ENCODE measurements around the gene MBP.

The MBP gene

DNA sequence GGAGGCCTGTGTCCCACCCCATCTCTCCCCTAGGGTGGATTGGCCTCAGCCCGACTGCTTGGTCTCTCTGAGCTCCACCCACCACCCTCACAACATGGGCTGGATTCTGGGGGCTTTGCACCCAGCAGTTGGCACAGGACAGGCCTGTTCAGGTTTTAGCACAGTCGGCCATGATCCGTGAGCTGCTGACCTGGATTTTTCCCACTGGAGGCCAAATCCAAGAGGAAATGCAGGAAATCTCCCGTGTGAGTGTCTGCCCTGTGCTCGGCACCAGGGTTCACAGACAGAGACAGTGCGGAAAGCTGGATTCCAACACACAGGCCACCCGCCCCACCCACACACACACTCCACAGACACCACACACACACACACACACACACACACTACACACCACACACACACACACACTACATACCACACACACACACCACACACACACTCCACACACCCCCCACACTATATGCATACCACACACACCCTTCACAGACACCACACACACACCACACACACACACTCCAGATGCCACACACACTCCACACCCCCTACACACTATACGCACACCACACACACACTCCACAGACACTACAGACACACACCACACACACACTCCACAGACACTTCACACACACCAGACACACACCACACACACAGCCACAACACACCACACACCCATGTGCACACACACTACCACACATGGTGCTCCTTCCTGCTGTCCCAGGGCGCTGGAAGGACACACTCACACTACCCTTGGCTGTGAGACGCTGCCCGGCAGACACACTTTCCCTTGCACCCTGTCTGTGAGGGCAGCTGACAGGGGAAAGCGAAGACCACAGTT lies 14.1 kb downstream of the MBP start:
- Histone ChIP-seq H3K27ac (no peak overlapping the region), H3K27me3 (replicated peaks) (no peaks in the 10 kb centered on the region), H3K36me3 (replicated peaks) (peaks cover 13% of the 10 kb centered on the region), H3K4me3 (ENCODE audit: low read depth, low read length) (no peak overlapping the region)
- in situ Hi-C loops (cut with HindIII; ENCODE audit: low pct_ligation_motif_present, low sequenced_read_pairs), result no loop called here
- DNase-seq, result no peak
- TF ChIP-seq, protein P1, sequence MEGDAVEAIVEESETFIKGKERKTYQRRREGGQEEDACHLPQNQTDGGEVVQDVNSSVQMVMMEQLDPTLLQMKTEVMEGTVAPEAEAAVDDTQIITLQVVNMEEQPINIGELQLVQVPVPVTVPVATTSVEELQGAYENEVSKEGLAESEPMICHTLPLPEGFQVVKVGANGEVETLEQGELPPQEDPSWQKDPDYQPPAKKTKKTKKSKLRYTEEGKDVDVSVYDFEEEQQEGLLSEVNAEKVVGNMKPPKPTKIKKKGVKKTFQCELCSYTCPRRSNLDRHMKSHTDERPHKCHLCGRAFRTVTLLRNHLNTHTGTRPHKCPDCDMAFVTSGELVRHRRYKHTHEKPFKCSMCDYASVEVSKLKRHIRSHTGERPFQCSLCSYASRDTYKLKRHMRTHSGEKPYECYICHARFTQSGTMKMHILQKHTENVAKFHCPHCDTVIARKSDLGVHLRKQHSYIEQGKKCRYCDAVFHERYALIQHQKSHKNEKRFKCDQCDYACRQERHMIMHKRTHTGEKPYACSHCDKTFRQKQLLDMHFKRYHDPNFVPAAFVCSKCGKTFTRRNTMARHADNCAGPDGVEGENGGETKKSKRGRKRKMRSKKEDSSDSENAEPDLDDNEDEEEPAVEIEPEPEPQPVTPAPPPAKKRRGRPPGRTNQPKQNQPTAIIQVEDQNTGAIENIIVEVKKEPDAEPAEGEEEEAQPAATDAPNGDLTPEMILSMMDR (IDR thresholded peaks at IDR 0.05; ENCODE audit: low read depth, low read length, missing control alignments), result no peak

DNA sequence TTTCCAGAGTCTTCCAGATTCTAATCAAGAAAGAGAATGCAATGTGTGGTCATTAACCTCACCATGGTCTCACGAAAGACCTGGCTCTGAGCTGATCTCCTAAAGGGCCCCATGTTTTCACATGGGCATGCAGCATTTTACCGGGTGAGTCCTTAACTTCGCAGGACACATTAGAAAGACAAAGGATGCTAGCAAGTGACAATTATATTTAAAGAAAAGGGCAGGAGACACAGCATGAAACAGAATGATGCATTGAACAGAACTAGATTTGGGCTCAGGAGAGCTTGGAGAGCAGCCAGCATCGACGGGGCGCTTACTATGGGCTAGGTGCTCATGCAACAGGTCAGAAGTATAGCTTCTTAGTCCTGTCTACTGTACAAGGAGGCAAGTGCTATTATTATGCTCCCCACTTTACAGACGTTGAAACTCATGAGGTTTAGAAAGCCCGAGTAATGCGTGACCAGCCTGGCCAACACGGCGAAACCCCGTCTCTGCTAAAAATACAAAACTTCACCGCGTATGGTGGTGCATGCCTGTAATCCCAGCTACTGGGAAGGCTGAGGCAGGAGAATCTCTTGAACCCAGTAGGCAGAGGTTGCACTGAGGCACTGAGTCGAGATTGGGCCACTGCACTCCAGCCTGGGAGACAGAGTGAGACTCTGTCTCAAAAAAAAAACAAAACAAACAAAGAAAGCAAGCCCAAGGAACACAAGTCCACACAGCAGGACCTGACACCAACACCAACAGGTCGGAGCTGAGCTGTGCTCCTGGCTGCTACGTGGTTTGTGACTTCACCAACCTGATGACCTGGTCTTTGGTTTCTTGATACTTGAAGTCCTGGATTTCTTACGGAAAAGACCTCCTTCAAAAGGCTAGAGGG lies 16.1 kb downstream of the MBP start:
- H3K4me3 ChIP-seq (ENCODE audit: low read depth, low read length), result no peak overlapping the region
- no peaks in the 10 kb centered on the region for H3K27me3 ChIP-seq (replicated peaks)
- TF ChIP-seq, protein P1 (IDR thresholded peaks at IDR 0.05; ENCODE audit: low read depth, low read length, missing control alignments), result no peak
- no peak overlapping the region for H3K27ac ChIP-seq
- no peak for DNase-seq
- in situ Hi-C loops (cut with HindIII; ENCODE audit: low pct_ligation_motif_present, low sequenced_read_pairs), result no loop called here
- peaks cover 18% of the 10 kb centered on the region for H3K36me3 ChIP-seq (replicated peaks)

DNA sequence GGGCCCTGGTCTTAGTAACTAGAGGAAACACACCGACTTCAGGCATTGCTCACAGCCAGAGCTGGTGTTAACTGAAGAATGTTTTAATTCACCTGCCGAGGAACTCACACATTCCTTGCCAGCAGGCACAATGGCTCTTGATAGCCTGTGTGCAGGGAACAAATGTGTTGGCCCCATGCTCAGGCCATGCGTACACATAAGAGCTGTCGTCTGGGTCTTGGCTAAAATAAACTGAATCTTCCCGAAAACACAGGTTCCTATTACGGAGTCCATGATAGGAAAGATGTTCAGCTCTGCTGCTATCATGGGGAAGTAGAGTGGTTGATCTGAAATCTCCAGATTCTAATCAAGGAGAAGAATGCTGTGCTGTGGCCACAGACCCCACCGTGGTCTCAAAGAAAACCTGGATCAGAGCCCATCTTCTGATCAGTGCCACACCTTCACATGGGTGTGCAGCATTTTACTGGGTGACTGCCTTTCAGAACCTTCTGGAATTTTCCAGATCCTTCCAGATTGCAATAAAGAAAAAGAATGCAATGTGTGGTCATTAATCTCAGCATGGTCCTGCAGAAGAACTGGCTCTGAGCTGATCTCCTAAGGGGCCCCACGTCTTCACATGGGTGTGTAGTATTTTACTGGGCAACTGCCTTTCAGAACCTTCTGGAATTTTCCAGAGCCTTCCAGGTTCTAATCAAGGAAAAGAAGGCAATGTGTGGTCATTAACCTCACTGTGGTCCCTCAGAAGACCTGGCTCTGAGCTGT lies 17.2 kb downstream of the MBP start:
- H3K27me3 ChIP-seq (replicated peaks), result no peaks in the 10 kb centered on the region
- in situ Hi-C loops (cut with HindIII; ENCODE audit: low pct_ligation_motif_present, low sequenced_read_pairs), result no loop called here
- H3K27ac ChIP-seq, result peak overlapping the region; percentile 97
- peaks cover 18% of the 10 kb centered on the region for H3K36me3 ChIP-seq (replicated peaks)
- no peak for DNase-seq
- TF ChIP-seq, protein P1 (IDR thresholded peaks at IDR 0.05; ENCODE audit: low read depth, low read length, missing control alignments), result no peak
- no peak overlapping the region for H3K4me3 ChIP-seq (ENCODE audit: low read depth, low read length)

DNA sequence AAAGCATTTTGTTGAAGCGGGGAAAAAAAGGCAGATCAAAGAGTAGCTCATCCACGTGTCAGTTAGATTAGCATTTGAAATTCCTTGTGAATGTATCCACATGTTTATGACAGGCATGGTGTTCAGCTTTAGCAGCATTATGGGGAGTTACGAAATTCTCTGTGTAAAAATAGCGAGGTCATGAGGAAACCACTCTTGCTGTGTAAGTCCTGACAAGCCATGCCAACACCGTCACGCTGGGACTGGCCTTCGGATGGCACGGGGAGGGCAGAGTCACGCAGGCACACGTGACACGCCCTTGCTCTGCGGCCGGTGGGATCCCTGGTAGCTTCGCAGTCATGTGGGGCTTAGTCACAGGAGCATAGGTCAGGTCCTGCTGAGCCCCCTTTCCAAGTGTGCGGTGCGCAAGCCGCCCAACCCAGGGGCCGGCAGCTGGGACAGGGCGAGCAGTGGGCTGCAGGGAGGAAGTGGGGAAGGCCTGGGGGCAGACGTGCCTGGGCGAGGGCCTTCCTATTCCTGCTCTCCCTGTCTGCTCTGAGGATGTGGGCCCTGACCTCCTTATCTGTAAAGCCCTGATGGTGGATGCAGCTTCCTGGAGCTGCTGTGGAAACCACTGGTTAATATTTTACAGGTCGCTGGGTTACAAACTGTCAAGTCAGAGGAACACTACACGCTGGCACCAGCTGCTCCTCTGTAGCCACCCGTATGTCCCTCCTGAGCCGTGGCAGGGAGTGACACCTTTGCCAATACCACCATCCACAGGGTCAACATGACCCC lies 18.0 kb downstream of the MBP start:
- H3K27ac ChIP-seq, result peak overlapping the region; percentile 97
- TF ChIP-seq, protein P1 (IDR thresholded peaks at IDR 0.05; ENCODE audit: low read depth, low read length, missing control alignments), result no peak
- H3K27me3 ChIP-seq (replicated peaks), result no peaks in the 10 kb centered on the region
- DNase-seq, result peak; percentile 89
- H3K36me3 ChIP-seq (replicated peaks), result peaks cover 18% of the 10 kb centered on the region
- no peak overlapping the region for H3K4me3 ChIP-seq (ENCODE audit: low read depth, low read length)
- in situ Hi-C loops (cut with HindIII; ENCODE audit: low pct_ligation_motif_present, low sequenced_read_pairs), result no loop called here

DNA sequence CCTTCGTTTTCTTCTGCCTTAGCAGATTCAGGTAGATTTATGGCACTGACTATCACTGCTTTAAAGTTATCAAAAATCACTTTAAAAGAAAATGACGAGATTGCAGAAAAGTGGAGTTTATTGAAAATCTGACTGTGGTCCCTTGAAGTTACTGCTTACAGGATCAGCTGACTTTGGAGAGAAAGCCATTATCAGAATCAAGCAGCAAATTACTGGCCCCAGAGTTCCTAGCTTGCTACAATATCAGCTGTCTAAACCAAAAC lies 18.5 kb downstream of the MBP start:
- in situ Hi-C loops (cut with HindIII; ENCODE audit: low pct_ligation_motif_present, low sequenced_read_pairs), result no loop called here
- DNase-seq, result no peak
- no peaks in the 10 kb centered on the region for H3K27me3 ChIP-seq (replicated peaks)
- TF ChIP-seq, protein P1 (IDR thresholded peaks at IDR 0.05; ENCODE audit: low read depth, low read length, missing control alignments), result no peak
- peaks cover 18% of the 10 kb centered on the region for H3K36me3 ChIP-seq (replicated peaks)
- H3K27ac ChIP-seq, result peak overlapping the region; percentile 97
- no peak overlapping the region for H3K4me3 ChIP-seq (ENCODE audit: low read depth, low read length)

Measured in brain microvascular endothelial cell (primary cell).